Left colon (tissue), 2 donors: ENCODE measurements around the gene C3AR1. TPM values are rescaled to one million over a fixed set of nuclear protein-coding genes. Genes with fewer than 3 reads are reported as not detected.

Experiments
- total RNA-seq, 2 donors: library from RNA; stranded (reverse); fragmentation: NEBNext Ultra II Directional; extraction: Animal tissue kit (Norgen Biotek cat#: 25700); gene quantifications; one replicate each; pipeline ENCODE4 v1.2.1, GENCODE V29; 2021
- donor health status: DM: no; HTN: no; CAD: no.
- donor health status: DM: yes; HTN: yes; CAD: no.

C3AR1 gene
- total RNA-seq, 2 donors from 2014 or later: 2.1 to 7.4 TPM

Other genes starting within 250 kb of the C3AR1 start
- under 1 TPM; 0.36 to 0.37 TPM for gene SLC2A14, start 193.4 kb downstream of the C3AR1 start, total RNA-seq
- 10 to 100 TPM in 1 of 2 donors, 1 to 10 TPM in 1; 8.9 to 11.8 TPM for gene SLC2A3, start 130.2 kb downstream of the C3AR1 start, total RNA-seq
- gene FOXJ2, start 33.6 kb downstream of the C3AR1 start, total RNA-seq: 10 to 100 TPM; 10.7 to 13.3 TPM
- 10 to 100 TPM; 41.1 to 43.8 TPM for gene NECAP1, start 15.9 kb upstream of the C3AR1 start, total RNA-seq
- gene CLEC4A, start 57.3 kb upstream of the C3AR1 start, total RNA-seq: 1 to 10 TPM in 1 of 2 donors, under 1 TPM in 1; 0.70 to 1.3 TPM
- gene ZNF705A, start 90.7 kb upstream of the C3AR1 start, total RNA-seq: not detected
- under 1 TPM; 0.11 to 0.49 TPM for gene FAM90A1, start 161.3 kb upstream of the C3AR1 start, total RNA-seq